Liver (tissue), 9 donors: ENCODE results near the gene RAPGEF6. TPM values are rescaled to one million over a fixed set of nuclear protein-coding genes. Genes with fewer than 3 reads are reported as not detected.

ENCODE experiments used
- DNase-seq: peaks from one replicate; pipeline ENCODE4 v3.0.0-alpha.2; 2017; ENCODE audit warnings: low spot score
- H3K27ac ChIP-seq, 2 donors: one replicate each; pipeline ENCODE4 v1.7.0; 2013; ENCODE audit warnings: inconsistent platforms in 2 of 2, low read length in 2 of 2, control low read depth in 1 of 2, low read depth in 1 of 2, mild to moderate bottlenecking in 1 of 2
- H3K27me3 ChIP-seq, 4 donors: one replicate each; pipeline versions ENCODE4 v1.6.1 to v1.7.0; 2013; ENCODE audit warnings: low read length in 3 of 4, inconsistent platforms in 1 of 4, mild to moderate bottlenecking in 1 of 4, moderate library complexity in 1 of 4; ENCODE audit not compliant: control insufficient read depth in 4 of 4, insufficient read depth in 4 of 4
- H3K36me3 ChIP-seq, 4 donors: one replicate each; pipeline versions ENCODE4 v1.6.1 to v1.7.0; 2013; ENCODE audit warnings: low read length in 3 of 4, mild to moderate bottlenecking in 3 of 4, low read depth in 1 of 4, moderate library complexity in 1 of 4; ENCODE audit not compliant: control insufficient read depth in 4 of 4, insufficient read depth in 3 of 4
- H3K4me1 ChIP-seq, 4 donors: one replicate each; pipeline versions ENCODE4 v1.6.1 to v1.7.0; 2013; ENCODE audit warnings: low read length in 3 of 4, mild to moderate bottlenecking in 3 of 4, moderate library complexity in 1 of 4; ENCODE audit not compliant: control insufficient read depth in 4 of 4, insufficient read depth in 4 of 4
- H3K4me3 ChIP-seq, 3 donors: one replicate each; pipeline versions ENCODE4 v1.6.1 to v1.7.0; 2013; ENCODE audit warnings: low read length in 3 of 3, control low read depth in 1 of 3, low read depth in 1 of 3, mild to moderate bottlenecking in 1 of 3
- H3K9ac ChIP-seq, 2 donors: one replicate each; pipeline ENCODE4 v1.7.0; 2013; ENCODE audit warnings: low read length in 2 of 2, mild to moderate bottlenecking in 2 of 2, moderate library complexity in 2 of 2, control low read depth in 1 of 2, low read depth in 1 of 2
- H3K9me3 ChIP-seq, 4 donors: one replicate each; pipeline versions ENCODE4 v1.6.1 to v1.7.0; 2013; ENCODE audit warnings: low read length in 3 of 4; ENCODE audit not compliant: control insufficient read depth in 4 of 4
- ATF3 ChIP-seq: IDR thresholded peaks from 2 replicates; pipeline ENCODE4 v1.6.1; 2016; ENCODE audit warnings: antibody characterized with exemption
- CTCF ChIP-seq: fragments of 150-350 bp; IDR thresholded peaks from 2 replicates; pipeline ENCODE4 v1.5.1; 2017; ENCODE audit warnings: improper control_type of control experiment, low read depth, low read length; ENCODE audit not compliant: missing input control
- FOXA1 ChIP-seq: IDR thresholded peaks from 2 replicates; pipeline ENCODE4 v1.6.1; 2016; ENCODE audit warnings: antibody characterized with exemption
- GABPA ChIP-seq, 2 donors: IDR thresholded peaks in 1 of 2; conservative IDR thresholded peaks in 1 of 2; 2 replicates each; pipeline ENCODE4 v1.6.1; 2016; ENCODE audit warnings: antibody characterized with exemption in 2 of 2, mild to moderate bottlenecking in 1 of 2, moderate library complexity in 1 of 2
- HNF4A ChIP-seq, 2 donors: conservative IDR thresholded peaks; 2 replicates each; pipeline ENCODE4 v1.6.1; 2016; ENCODE audit warnings: antibody characterized with exemption in 2 of 2, mild to moderate bottlenecking in 2 of 2
- HNF4G ChIP-seq: IDR thresholded peaks from 2 replicates; pipeline ENCODE4 v1.6.1; 2016; ENCODE audit warnings: antibody characterized with exemption
- JUND ChIP-seq, 2 donors: IDR thresholded peaks; 2 replicates each; pipeline ENCODE4 v1.6.1; 2016; ENCODE audit warnings: antibody characterized with exemption in 2 of 2
- NR2F2 ChIP-seq: IDR thresholded peaks from 2 replicates; pipeline ENCODE4 v1.6.1; 2016; ENCODE audit warnings: antibody characterized with exemption
- RAD21 ChIP-seq, 2 donors: IDR thresholded peaks; 2 replicates each; pipeline ENCODE4 v1.6.1; 2016; ENCODE audit warnings: antibody characterized with exemption in 2 of 2, mild to moderate bottlenecking in 2 of 2
- RXRA ChIP-seq, 2 donors: IDR thresholded peaks; 2 replicates each; pipeline ENCODE4 v1.6.1; 2017 to 2018; ENCODE audit warnings: antibody characterized with exemption in 2 of 2, mild to moderate bottlenecking in 1 of 2
- SP1 ChIP-seq: IDR thresholded peaks from 2 replicates; pipeline ENCODE4 v1.6.1; 2018; ENCODE audit warnings: antibody characterized with exemption, mild to moderate bottlenecking
- TAF1 ChIP-seq: conservative IDR thresholded peaks from 2 replicates; pipeline ENCODE4 v1.6.1; 2016; ENCODE audit warnings: antibody characterized with exemption, mild to moderate bottlenecking
- YY1 ChIP-seq: IDR thresholded peaks from 2 replicates; pipeline ENCODE4 v1.6.1; 2016; ENCODE audit warnings: antibody characterized with exemption, mild to moderate bottlenecking
- ZBTB33 ChIP-seq: IDR thresholded peaks from 2 replicates; pipeline ENCODE4 v1.6.1; 2016; ENCODE audit warnings: antibody characterized with exemption
- WGBS: extraction: QIAGEN DNeasy Blood & Tissue Kit; methylation state at CpG from one replicate; pipeline ENCODE4 v1.1.7; 2013; 5-methylcytosine and 5-hydroxymethylcytosine counted together
- polyA plus RNA-seq, 2 donors: library from polyadenylated mRNA; stranded (reverse) in 1 of 2; unstranded in 1 of 2; fragments of 200-250 nt in 1 of 2; fragments of >200 nt in 1 of 2; fragmentation: Nextera tagmentation in 1 of 2; extraction: Ambion mirVana in 1 of 2; gene quantifications; one replicate each; pipeline versions ENCODE4 v1.2.1 to v1.2.3, GENCODE V29; 2013 to 2015
- total RNA-seq, 2 donors: library from RNA; depleted of rRNA; stranded (reverse); fragments of >200 nt; gene quantifications; one replicate each; pipeline ENCODE4 v1.2.3, GENCODE V29; 2014
- TF ChIP-seq, protein P1 (sequence below): IDR thresholded peaks from 2 replicates; pipeline ENCODE4 v1.6.1; 2016; ENCODE audit warnings: antibody characterized with exemption
- donor health status: healthy.
- donor health status: healthy.
- donor health status: healthy.
- donor health status: healthy.
- donor health status: healthy.

Gene RAPGEF6
- total and polyA plus RNA-seq, 4 donors, result 1.7 to 16.1 (median 8.6) TPM

DNA sequence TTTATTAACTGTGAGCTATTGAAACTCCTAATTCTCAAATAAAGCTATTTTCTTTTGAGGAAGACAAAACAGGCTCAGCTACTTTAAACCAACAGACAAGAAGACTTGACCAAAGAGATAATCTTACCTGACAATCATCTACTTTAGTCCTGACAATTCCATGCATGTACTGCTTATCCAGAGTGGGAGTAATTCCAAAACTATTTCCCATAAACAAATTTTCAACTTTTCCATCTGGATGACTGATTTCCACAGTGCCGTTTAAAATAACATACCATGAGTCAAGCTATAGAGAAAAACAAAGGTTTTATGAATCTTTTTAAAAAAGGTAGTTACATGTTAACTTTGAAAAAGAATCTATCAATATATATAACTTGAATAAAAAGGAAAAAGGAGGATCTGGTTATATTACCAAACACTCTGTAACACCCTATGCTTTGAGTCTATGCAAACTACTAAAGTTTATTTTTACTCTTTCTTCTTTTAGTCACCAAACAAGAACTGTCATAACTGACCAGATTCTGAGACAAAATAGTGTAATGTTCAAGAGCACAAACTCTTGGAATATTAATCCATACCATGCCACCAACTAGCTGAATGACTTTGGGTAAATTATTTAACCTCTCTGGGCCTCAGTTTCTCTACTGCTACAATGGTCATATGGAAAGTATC is 129.7 kb downstream of the RAPGEF6 start:
- WGBS, result 89% methylated on average over 1 of the region's 1 CpG
- DNase-seq, result no peak
- no peaks in the 10 kb centered on the region for H3K9me3 ChIP-seq
- no peak overlapping the region for H3K4me3 ChIP-seq
- H3K36me3 ChIP-seq, result peaks cover 0 to 6% (median 4%) of the 10 kb centered on the region in 4 donors
- H3K27me3 ChIP-seq, result no peaks in the 10 kb centered on the region
- H3K4me1 ChIP-seq, result no peaks in the 10 kb centered on the region
- H3K27ac ChIP-seq, result no peak overlapping the region
- no peak overlapping the region for H3K9ac ChIP-seq
- TF ChIP-seq JUND (IDR thresholded peaks at IDR 0.05) (no peak), FOXA1 (no peak), CTCF (no peak)

DNA sequence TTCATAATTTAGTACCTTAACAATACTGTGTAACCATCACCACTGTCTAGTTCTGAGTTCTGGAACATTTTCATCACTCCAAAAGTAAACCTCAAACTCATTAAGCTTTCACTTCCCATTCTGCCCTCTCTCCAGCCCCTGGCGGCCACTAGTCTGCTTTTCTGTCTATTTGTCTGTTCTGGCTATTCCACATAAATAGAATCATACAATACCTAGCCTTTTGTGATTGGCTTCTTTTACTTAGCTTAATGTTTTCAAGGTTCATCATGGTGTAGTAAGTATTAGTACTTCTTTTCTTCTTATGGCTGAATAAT is 138.7 kb downstream of the RAPGEF6 start:
- H3K27ac ChIP-seq, result peak overlapping the region; percentile 17 to 27
- no peaks in the 10 kb centered on the region for H3K9me3 ChIP-seq
- TF ChIP-seq RAD21 (IDR thresholded peaks at IDR 0.05) (peak; percentile 59 to 68), NR2F2 (no peak), GABPA (IDR thresholded peaks at IDR 0.05 in 1 of 2, conservative IDR thresholded peaks at IDR 0.05 in 1 of 2) (no peak), YY1 (no peak), SP1 (no peak), TAF1 (no peak), HNF4G (no peak), ATF3 (no peak), RXRA (IDR thresholded peaks at IDR 0.05) (no peak), ZBTB33 (no peak), HNF4A (conservative IDR thresholded peaks at IDR 0.05) (no peak), CTCF (peak; percentile 46)
- TF ChIP-seq, protein P1, sequence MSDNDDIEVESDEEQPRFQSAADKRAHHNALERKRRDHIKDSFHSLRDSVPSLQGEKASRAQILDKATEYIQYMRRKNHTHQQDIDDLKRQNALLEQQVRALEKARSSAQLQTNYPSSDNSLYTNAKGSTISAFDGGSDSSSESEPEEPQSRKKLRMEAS, result no peak
- no peaks in the 10 kb centered on the region for H3K27me3 ChIP-seq
- no peak for DNase-seq
- peaks cover 0 to 24% (median 12%) of the 10 kb centered on the region in 4 donors for H3K4me1 ChIP-seq
- peak overlapping the region in 1 of 2 donors; percentile 47 for H3K9ac ChIP-seq
- 29% methylated on average over 1 of the region's 1 CpG for WGBS
- H3K36me3 ChIP-seq, result peaks cover 0 to 2% (median under 1%) of the 10 kb centered on the region in 4 donors
- H3K4me3 ChIP-seq, result peak overlapping the region in 2 of 3 donors; percentile 12 to 39
